GM18526 (cell line): Measurements from ENCODE around the gene LEMD3.

ENCODE experiments used
- POLR2A ChIP-seq: IDR thresholded peaks from 3 replicates; pipeline ENCODE4 v1.6.1; 2011; ENCODE audit not compliant: insufficient read length; ENCODE audit errors: extremely low read depth

LEMD3 gene

DNA sequence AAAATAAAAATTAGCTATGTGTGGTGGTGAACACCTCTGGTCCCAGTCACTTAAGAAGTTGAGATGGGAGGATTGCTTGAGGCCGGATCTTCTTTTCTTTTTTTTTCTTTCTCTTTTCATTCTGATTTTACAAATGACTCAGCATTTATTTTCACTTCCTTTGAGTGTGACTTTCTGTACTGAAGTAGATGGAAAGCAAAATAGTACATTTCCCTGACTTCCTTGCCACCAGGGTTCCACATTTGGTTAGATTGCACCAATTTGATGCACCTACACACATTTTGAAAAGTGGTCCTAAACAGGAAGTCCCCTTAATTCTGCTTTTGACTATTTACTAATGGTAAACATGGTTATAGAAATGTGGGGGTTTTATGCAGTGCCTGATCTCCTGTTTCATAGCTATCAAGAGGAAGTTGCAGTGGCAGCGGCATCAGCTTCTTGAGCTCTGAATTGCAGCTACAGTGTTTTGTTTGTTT, 13.0 kb upstream of the LEMD3 start:
- TF ChIP-seq POLR2A: no peak

DNA sequence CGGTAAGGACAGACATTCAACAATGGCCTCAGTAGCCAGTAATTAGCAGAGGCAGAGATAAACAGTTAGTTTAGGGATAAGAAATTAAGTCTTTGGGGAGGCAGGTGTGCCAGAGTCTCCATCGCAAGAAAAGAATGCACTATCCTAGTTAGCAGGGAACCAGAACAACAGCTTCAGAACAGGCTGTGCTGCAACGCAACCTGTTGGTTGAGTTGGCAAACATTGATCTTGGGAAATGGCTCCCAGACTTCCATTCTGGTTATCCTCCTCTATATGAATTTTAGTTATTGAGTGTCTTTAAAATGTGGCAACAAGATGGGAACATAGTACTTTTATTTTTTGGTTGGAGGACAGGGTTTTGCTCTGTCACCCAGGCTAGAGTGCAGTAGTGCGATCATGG, 12.3 kb upstream of the LEMD3 start:
- TF ChIP-seq POLR2A: no peak

DNA sequence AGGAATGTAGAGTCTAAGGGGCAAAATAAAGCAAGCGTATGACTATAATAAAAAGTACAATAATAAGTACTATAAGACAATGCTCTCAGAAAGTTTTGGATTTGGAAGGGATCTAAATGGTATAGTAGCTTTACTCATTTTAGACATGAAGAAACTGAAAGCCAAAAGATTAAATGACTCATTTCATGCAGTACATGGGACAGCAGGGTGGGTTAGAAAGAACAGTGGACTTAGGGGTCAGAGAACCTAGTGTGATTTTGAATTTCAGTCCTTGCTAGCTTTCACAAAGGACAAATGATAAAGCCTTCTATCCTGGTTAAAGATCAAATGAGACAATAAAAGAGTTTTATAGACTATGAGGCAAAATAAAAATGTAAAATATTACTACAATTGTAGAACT, 6.8 kb upstream of the LEMD3 start:
- TF ChIP-seq POLR2A: no peak

DNA sequence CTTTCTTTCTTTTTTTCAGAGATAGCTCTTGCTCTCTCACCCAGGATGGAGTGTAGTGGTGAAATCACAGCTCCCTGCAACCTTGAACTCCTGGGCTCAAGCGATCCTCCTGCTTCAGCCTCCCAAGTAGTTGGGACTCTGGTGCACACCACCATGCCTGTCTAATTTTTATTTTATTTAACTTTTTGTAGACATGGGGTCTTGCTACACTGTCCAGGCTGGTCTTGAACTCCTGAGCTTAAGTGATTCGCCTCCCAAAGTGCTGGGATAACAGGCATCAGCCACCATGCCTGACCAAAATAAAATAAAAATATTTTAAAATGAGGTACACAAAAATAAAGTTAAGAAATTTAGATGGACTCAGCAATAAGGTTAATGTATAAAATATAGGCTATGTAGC, 5.1 kb upstream of the LEMD3 start:
- no peak for TF ChIP-seq POLR2A

DNA sequence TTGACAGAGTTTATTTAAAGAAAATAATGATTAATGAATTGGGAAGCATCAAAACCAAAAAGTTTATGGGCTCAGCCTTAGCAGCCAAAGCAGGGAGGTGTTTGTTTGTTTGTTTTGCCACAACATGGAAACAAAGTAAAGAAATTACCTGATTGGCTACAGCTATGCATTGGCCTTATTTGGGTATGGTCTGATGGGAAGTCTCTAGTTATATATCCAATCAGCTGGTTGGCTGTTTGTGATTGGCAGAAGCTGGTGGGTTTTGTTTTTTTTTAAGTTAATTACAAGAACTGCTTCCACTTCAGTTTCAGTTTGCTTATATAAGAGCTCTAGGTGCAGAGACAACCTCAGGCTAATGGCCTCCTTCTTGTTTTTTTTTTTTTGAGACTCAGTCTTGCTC, 4.6 kb upstream of the LEMD3 start:
- no peak for TF ChIP-seq POLR2A

DNA sequence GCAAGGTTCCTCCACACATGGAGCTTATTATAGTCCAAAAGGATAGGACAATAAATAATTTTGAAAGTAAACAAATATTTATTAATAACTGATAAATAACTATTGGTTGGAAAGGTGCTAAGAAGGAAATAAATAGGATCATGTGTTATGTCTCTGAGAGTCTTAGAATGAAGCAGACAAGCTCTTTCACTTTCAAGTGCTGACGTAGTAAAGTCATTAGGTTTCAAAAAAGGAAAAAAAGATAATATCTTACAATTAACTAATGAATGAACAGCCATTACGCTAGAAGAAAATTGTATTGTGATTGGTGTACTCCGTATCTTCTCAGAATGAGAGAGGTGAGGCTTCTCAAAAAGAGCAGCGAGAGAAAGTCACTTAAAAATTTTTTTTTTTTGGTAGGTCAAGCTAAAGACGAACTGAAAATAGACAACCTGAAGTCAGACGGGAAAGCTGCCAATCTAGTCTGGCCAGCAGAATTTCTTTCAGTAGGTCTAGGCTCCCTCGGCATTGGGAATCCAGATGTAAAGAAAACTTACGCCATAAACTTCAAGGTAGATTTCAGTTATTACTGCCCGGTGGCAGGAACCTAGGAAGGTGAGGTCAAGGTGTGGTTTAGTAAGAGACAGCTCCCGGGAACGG, 583 bp upstream of the LEMD3 start:
- TF ChIP-seq POLR2A: no peak

DNA sequence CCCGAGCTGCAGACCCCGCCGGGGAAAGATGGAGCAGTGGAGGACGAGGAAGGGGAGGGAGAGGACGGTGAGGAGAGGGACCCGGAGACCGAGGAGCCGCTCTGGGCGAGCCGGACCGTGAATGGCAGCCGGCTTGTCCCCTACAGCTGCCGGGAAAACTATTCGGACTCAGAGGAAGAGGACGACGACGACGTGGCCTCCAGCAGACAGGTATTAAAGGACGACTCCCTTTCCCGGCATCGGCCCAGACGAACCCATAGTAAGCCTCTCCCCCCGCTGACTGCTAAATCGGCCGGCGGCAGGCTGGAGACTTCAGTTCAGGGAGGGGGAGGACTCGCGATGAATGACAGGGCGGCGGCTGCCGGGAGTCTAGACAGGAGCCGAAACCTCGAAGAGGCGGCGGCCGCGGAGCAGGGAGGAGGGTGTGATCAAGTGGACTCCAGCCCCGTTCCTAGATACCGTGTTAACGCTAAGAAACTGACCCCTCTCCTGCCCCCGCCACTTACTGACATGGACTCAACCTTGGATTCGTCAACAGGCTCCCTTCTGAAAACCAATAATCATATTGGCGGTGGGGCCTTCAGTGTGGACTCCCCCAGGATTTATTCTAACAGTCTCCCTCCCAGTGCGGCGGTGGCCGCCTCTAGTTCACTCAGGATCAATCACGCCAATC, 962 bp downstream of the LEMD3 start:
- no peak for TF ChIP-seq POLR2A

DNA sequence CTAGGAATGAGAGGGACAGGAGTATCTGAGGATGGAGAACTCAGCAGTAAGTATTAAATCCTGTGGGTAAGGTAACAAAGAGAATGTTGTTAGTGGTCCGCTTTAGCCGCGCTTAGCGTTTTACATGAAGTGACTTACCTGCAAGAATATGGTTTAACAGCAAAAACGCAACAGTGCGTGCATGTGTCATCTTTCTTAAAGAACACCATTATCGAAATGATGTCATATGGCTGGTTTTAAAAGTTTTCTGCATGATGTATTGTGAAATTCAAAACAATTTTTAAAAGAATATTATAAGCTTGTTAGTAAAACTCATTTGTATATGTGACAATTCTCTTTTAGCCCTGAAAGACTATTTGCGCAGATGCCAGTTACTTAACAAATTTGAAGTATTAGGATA, 1.7 kb downstream of the LEMD3 start:
- no peak for TF ChIP-seq POLR2A

DNA sequence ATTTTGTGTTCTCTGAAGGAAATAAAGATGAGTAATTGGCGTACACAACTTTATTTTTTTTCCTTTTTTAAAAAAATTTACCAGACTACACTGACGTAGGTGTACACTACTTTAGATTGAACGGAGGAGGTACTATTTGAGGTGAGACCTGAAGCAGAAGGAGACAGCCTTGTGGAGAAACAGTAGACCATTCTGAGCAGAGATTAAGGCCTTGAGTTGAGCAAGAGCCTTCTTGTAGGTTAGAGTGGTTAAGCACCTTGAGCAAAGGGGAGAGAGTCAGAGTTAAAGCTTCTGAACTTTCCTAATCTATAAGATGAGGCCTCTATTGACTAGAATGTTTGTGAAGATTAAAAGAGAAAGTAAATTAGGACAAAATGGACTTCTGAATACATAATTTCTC, 2.5 kb downstream of the LEMD3 start:
- TF ChIP-seq POLR2A: no peak

DNA sequence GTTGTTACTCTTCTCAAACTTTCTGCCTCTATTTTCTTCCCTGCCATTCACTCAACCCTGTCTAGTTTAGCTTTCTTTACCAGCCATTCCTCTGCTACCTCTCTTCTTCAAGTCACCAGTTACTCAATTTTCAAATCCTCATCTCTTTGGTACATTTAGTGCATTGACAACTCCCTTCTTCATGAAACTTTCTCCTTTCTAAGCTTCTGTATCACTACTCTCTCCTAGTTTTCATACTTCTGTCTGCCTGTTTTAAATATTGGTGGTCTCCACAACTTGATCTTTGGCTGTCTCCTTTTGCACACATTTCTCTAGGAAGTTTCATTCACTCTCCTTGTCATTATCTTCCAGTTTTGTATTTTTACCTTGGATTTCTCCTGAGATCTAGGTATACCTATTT, 6.0 kb downstream of the LEMD3 start:
- TF ChIP-seq POLR2A: no peak

DNA sequence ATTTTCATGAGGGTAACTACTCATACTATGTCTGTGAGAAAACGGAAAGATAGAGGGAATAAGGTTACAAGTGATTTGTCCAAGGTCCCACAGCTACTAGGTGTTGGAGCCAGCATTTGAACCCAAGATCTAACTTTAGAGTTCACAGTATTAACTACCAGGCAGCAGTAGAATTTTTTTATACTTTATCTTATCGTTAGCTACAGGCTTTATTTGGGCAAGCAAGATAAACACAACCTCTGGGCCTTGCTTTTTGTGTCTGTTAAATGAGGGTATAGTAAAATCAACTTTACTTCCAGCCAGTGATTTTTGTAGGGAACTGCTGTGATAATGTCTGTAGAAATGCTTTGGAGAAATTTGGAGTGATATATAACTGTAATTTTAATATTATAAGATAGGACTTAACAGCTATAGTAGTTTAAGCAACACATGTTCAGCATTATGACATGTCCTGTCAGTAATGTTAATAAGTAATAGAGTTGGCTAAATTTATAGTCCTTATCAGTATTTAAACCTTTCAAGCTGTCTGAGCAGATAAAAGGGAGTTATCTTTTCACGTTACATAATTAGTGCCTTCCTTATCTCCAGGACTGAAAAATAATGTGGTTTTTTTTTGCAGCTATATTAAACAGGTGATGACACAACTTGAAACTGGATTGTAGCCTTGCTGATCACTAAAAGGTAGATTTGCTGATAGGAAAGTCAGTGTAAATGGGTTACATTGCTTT, 12.8 kb downstream of the LEMD3 start:
- TF ChIP-seq POLR2A: no peak

DNA sequence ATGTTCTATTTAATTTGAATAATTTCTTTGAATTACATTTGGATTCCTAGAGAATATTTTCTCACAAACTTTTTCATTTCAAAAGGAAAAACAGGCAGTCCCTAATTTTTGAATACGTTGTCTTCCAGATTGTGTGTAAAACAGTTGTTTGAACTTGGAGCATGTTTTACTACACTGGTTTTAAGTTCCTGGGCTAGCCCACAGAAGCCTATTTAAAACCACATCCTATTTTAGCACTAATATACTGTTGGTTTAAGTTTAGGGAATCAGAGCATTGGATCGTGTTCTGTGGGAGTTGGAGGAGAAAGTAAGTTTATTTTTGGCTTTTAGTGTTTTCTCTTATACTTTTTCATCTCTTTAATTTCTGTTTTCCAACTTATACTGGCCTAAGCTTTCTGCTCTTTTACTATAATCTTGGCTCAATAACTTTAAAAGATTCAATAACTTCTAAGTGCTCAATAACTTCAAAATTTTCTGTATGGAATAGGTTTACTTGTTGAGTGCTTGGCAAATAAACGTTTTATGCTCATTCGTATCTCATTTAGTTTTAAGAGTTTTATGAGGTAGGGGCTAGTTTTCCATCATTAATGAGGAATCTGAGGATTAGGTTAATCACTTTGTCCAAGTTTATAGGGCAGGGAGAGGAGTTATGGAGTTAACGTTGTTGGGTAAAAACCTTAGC, 14.9 kb downstream of the LEMD3 start:
- no peak for TF ChIP-seq POLR2A

DNA sequence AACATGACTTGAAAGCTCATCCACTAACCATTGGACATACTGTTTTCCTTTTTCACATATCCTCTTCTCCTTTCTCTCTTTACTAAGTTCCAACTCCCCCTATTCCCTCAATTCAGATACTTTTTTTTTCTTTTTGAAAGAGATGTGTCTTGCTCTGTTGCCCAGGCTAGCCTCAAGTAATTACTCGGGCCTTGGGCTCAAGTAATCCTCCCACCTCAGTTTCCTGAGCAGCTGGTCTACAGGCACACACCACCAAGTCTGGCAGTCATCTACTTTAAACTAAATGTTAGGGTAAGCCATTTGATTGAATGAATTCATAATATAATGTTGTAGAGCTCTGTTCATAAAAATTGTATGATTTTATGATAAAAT, 15.5 kb downstream of the LEMD3 start:
- TF ChIP-seq POLR2A: no peak

DNA sequence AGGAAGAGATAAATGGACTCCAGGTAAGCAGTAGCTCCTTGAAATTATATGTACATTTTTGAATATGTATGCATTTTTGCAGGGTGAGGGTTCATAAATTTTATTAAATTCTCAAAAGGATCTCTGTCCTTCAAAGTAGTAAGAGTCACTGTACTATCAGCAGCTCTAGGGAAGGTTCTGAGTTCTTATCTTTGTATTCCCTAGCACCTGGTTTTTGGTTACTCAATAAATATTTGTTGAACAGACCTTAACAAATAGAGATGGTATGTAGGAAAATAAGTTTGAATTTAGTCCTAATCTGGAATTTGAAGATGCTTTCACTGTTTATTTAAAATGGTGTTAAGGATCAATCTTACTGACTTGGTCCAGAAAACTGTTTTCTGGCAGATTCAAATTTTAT, 18.3 kb downstream of the LEMD3 start:
- TF ChIP-seq POLR2A: no peak

DNA sequence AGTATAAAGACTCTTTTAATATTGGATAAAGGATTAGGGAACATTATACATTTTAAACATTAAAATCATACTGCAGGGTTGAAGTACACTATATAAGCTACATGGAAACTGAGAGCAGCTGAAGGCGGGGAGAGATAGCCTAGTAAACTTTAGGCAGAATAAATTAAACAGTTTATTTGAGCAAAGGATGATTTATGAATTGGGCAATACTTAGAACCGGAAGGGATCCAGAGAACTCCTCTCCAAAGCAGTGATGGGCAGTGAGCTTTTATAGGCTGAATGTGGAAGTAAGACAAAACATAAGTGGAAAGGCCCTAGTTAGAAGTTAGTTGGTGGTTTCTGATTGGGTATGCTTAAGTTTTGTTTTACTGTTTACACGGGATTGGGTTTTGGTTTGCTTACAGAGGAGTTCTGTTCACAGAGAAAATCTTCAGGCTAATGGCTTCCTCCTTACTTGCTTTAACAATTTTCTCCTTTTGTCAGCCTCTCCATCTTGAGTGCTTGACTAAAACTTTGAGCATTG, 18.9 kb downstream of the LEMD3 start:
- no peak for TF ChIP-seq POLR2A
